ENCODE measurements around the gene RNF2.

GRCh38 chr1:185045814-185046492, 595 bp downstream of the RNF2 start:
- TF ChIP-seq FOXM1 (CRISPR knock-in tag; IDR thresholded peaks at IDR 0.05) (no peak), NR2C2 (CRISPR knock-in tag; IDR thresholded peaks at IDR 0.05; ENCODE audit: borderline replicate concordance) (no peak), NFE2 (CRISPR knock-in tag; IDR thresholded peaks at IDR 0.05) (no peak), MAFK (conservative IDR thresholded peaks at IDR 0.05 in 1 of 2, IDR thresholded peaks at IDR 0.05 in 1 of 2; ENCODE audit: low read length in 2 of 2) (no peak), ZNF143 (CRISPR knock-in tag; IDR thresholded peaks at IDR 0.05) (no peak), PRPF4 (IDR thresholded peaks at IDR 0.05; ENCODE audit: low read depth, low read length, poor library complexity, severe bottlenecking) (no peak), EZH2 (conservative IDR thresholded peaks at IDR 0.05; ENCODE audit: low read depth, low read length) (no peak), CTCF (CRISPR knock-in tag; IDR thresholded peaks at IDR 0.05) (no peak), MYC (CRISPR knock-in tag; IDR thresholded peaks at IDR 0.05; ENCODE audit: borderline replicate concordance) (no peak)

Measured in HepG2 (cell line).